ENCODE data around the gene SHLD1.
"Not testable (repeated sequence)": the region's sequence is repeated elsewhere in the genome, so short reads cannot be mapped to it uniquely, and the experiment has no call there.

Gene SHLD1

DNA sequence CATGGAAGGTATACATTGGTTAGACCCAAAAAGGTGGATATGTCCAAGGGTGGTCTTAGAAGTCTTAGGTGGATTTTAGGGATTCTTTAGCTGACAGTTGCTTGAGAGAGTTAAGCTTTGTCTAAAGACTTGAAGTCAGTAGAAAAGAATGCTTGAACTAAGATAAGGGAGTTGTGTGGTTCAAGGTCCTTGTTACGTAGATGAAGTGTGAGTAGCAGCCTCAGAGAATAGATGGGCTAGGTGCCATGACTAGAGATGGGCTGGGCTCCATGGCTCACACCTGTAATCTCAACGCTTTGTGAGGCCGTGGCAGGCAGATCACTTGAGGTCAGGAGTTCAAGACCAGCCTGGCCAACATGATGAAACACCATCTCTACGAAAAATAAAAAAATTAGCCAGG is 1.7 kb downstream of the SHLD1 start:
- Mint-ChIP-seq H3K27ac (no peak overlapping the region), H3K36me3 (ENCODE audit: low read depth) (peaks cover 4% of the 10 kb centered on the region), H3K4me3 (peak overlapping the region; percentile 87), H3K27me3 (no peaks in the 10 kb centered on the region), H3K4me1 (ENCODE audit: low read depth) (peaks cover 22% of the 10 kb centered on the region), H3K9me3 (no peaks in the 10 kb centered on the region)

DNA sequence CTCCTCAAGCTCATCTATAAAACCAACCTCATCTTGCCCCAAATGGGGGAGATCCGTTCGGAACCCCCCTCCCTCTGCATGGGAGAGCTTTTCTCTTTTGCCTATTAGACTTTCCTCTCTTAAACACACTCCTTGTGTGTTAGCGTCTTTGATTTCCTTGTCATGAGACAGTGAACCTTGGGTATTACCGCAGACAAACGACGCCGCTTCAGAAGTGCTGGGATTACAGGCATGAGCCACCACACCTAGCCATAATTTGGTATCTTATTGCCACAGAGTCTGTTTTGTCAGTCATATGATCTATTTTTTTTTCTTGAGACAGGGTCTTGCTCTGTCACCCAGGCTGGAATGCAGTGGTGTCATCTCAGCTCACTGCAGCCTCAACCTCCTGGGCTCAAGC is 3.6 kb downstream of the SHLD1 start:
- no peak overlapping the region for H3K4me3 Mint-ChIP-seq
- H3K9me3 Mint-ChIP-seq, result no peaks in the 10 kb centered on the region
- H3K4me1 Mint-ChIP-seq (ENCODE audit: low read depth), result peaks cover 22% of the 10 kb centered on the region
- H3K27ac Mint-ChIP-seq, result no peak overlapping the region
- H3K36me3 Mint-ChIP-seq (ENCODE audit: low read depth), result peaks cover 12% of the 10 kb centered on the region
- no peaks in the 10 kb centered on the region for H3K27me3 Mint-ChIP-seq

- peaks cover 27% of the 10 kb centered on the region for H3K4me1 Mint-ChIP-seq (ENCODE audit: low read depth)
- H3K27me3 Mint-ChIP-seq, result no peaks in the 10 kb centered on the region
- peaks cover 29% of the 10 kb centered on the region for H3K36me3 Mint-ChIP-seq (ENCODE audit: low read depth)
These were observed 7.7 kb downstream of the SHLD1 start for GRCh38 chr20:5757949-5758348.

DNA sequence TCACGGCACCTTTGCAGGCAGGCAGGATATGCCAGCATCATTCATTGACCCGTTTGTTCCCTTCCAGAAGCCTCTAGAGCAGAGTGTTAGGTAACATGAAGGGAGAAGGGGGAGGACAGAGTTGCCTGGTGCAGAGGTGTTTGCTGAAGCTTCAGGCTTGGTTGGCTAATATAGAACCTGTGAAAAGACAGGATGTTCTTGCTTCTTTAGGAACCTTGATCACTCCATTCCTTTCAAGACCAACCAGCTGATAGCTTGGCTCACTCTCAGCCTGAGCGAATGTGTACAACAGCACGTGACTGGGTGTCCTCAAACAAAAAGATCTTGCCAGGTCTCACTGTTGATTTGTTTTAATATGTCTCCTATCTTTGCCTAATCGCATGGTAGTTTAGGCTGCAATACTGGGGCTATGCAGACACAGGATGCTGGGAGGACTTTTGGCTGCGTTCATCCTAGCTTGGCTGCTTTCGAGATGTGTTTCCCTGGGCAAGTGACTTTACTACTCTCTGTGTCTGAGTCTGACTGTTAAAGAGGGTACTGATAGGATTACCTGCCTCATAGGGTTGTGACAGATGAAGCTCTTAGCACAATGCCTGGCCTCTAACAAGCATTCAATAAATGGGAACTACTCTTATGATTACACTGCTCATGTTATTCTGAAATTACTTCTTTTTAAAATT is 16.0 kb downstream of the SHLD1 start:
- Mint-ChIP-seq H3K9me3 (no peaks in the 10 kb centered on the region), H3K36me3 (ENCODE audit: low read depth) (peaks cover 19% of the 10 kb centered on the region), H3K27me3 (no peaks in the 10 kb centered on the region), H3K4me1 (ENCODE audit: low read depth) (peaks cover 30% of the 10 kb centered on the region), H3K4me3 (no peak overlapping the region), H3K27ac (no peak overlapping the region)

More at GRCh38 chr20:5757949-5758348, 7.7 kb downstream of the SHLD1 start:
- H3K9me3 Mint-ChIP-seq, result no peaks in the 10 kb centered on the region
- H3K4me3 Mint-ChIP-seq, result no peak overlapping the region
- H3K27ac Mint-ChIP-seq, result no peak overlapping the region

DNA sequence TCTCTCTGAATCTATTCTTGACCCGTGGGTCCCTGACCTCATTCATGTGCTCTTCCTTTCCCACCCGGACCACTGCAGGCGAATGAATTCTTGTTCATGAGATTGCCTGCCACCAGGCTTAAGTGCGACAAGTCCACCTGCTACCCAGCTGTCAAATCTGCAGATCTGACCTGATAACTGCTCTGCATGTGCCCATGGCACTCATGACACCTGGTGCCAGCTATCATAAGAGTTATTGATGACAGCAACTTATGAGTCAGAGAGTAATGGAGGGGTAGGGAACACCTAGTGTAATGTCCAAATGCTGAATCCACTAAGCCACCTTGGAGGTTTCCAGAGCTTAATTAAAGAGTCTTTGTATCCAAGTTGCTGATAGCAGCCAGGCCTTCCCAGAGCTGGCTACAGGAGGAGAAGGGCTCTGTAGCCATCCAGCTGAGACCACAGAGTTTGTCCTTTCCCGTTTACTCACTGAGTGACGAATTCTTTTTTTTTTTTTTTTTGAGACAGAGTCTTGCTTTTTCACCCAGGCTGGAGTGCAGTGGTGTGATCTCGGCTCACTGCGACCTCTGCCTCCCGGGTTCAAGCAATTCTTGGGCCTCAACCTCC is 17.4 kb downstream of the SHLD1 start:
- Mint-ChIP-seq H3K4me3 (no peak overlapping the region), H3K27me3 (no peaks in the 10 kb centered on the region), H3K4me1 (ENCODE audit: low read depth) (peaks cover 29% of the 10 kb centered on the region), H3K27ac (no peak overlapping the region), H3K9me3 (no peaks in the 10 kb centered on the region), H3K36me3 (ENCODE audit: low read depth) (peaks cover 22% of the 10 kb centered on the region)

- peaks cover 21% of the 10 kb centered on the region for H3K4me1 Mint-ChIP-seq (ENCODE audit: low read depth)
- H3K9me3 Mint-ChIP-seq, result no peaks in the 10 kb centered on the region
- H3K4me3 Mint-ChIP-seq, result no peak overlapping the region
- H3K27me3 Mint-ChIP-seq, result no peaks in the 10 kb centered on the region
- H3K27ac Mint-ChIP-seq, result peak overlapping the region; percentile 29
- peaks cover 45% of the 10 kb centered on the region for H3K36me3 Mint-ChIP-seq (ENCODE audit: low read depth)
These were observed 20.2 kb downstream of the SHLD1 start for GRCh38 chr20:5770231-5770986.

DNA sequence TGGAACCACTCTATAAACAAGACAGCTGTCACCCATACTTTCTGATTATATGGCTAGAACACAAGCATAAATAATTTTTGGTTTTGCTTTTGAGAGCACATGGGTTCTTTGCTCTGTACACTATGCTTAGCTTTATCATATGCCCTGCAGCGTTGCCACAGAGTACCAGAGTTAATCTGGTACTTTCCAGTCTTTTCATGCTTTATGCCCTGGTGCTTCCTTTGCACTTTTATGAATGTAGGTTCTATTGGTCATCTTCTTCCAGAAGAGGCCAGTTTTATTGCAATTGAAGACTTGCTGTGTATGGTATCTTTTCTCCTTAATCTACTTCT is 20.8 kb downstream of the SHLD1 start:
- Mint-ChIP-seq H3K27ac (peak overlapping the region; percentile 29), H3K9me3 (no peaks in the 10 kb centered on the region), H3K36me3 (ENCODE audit: low read depth) (peaks cover 45% of the 10 kb centered on the region), H3K4me1 (ENCODE audit: low read depth) (peaks cover 21% of the 10 kb centered on the region), H3K4me3 (no peak overlapping the region), H3K27me3 (no peaks in the 10 kb centered on the region)

- H3K27ac Mint-ChIP-seq, result no peak overlapping the region
- H3K36me3 Mint-ChIP-seq (ENCODE audit: low read depth), result peaks cover 40% of the 10 kb centered on the region
- H3K4me1 Mint-ChIP-seq (ENCODE audit: low read depth), result peaks cover 21% of the 10 kb centered on the region
- H3K27me3 Mint-ChIP-seq, result no peaks in the 10 kb centered on the region
- H3K9me3 Mint-ChIP-seq, result no peaks in the 10 kb centered on the region
- no peak overlapping the region for H3K4me3 Mint-ChIP-seq
These were observed 22.5 kb downstream of the SHLD1 start for GRCh38 chr20:5772704-5773103.

GRCh38 chr20:5773589-5773988 is 23.4 kb downstream of the SHLD1 start:
- peaks cover 40% of the 10 kb centered on the region for H3K36me3 Mint-ChIP-seq (ENCODE audit: low read depth)
- H3K9me3 Mint-ChIP-seq, result no peaks in the 10 kb centered on the region
- H3K27ac Mint-ChIP-seq, result no peak overlapping the region
- no peaks in the 10 kb centered on the region for H3K27me3 Mint-ChIP-seq
- H3K4me1 Mint-ChIP-seq (ENCODE audit: low read depth), result peaks cover 21% of the 10 kb centered on the region
- H3K4me3 Mint-ChIP-seq, result no peak overlapping the region

GRCh38 chr20:5776077-5776476 is 25.9 kb downstream of the SHLD1 start:
- H3K27me3 Mint-ChIP-seq, result no peaks in the 10 kb centered on the region
- no peak overlapping the region for H3K4me3 Mint-ChIP-seq
- H3K27ac Mint-ChIP-seq, result no peak overlapping the region
- no peaks in the 10 kb centered on the region for H3K9me3 Mint-ChIP-seq
- H3K4me1 Mint-ChIP-seq (ENCODE audit: low read depth), result peaks cover 11% of the 10 kb centered on the region
- peaks cover 45% of the 10 kb centered on the region for H3K36me3 Mint-ChIP-seq (ENCODE audit: low read depth)

DNA sequence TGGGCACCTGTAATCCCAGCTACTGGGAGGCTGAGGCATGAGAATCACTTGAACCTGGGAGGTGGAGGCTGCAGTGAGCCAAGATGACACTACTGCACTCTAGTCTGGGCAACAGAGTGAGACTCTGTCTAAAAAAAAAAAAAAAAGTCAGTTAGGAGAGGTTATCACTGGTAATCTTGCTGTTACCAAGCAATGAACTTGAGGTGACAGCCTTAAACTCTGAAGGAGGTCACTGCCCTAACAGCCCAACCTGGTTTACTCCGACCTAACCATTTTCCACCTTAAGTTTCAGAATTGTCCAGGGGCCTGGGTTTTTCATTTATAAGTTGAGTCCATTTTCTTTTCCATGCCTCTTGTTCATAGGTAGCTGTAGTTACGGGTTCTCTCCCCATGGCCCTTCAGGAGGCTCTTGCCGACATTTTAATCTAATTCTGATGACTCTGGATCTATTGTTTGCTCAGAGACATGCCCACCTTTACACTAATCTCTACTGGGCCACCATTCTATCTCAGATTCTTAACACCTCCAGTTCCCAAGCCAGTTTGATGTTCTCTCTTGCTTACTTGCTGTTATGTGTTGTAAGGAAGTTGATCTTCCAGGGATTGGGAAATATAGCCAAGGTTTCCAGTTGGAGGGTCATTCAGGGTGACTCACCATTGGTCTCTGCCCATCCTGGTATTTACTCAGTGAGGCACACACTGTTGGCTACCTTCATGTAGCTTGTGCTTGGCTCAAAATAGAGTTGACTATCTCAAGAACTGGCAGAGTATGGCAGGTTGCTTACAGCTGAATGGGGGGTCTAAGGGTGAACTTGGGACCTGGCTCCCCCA is 29.1 kb downstream of the SHLD1 start:
- Mint-ChIP-seq H3K36me3 (ENCODE audit: low read depth) (peaks cover 29% of the 10 kb centered on the region), H3K9me3 (no peaks in the 10 kb centered on the region), H3K27me3 (no peaks in the 10 kb centered on the region), H3K4me1 (ENCODE audit: low read depth) (peaks cover 6% of the 10 kb centered on the region), H3K27ac (peak overlapping the region; percentile 43), H3K4me3 (no peak overlapping the region)

- no peak overlapping the region for H3K27ac Mint-ChIP-seq
- H3K27me3 Mint-ChIP-seq, result no peaks in the 10 kb centered on the region
- no peak overlapping the region for H3K4me3 Mint-ChIP-seq
- H3K4me1 Mint-ChIP-seq (ENCODE audit: low read depth), result peaks cover 6% of the 10 kb centered on the region
- H3K9me3 Mint-ChIP-seq, result no peaks in the 10 kb centered on the region
- peaks cover 26% of the 10 kb centered on the region for H3K36me3 Mint-ChIP-seq (ENCODE audit: low read depth)
These were observed 30.6 kb downstream of the SHLD1 start for GRCh38 chr20:5780846-5781217.

GRCh38 chr20:5781367-5781766 is 31.2 kb downstream of the SHLD1 start:
- not testable (repeated sequence) for H3K9me3 Mint-ChIP-seq; H3K4me3 Mint-ChIP-seq; H3K27ac Mint-ChIP-seq; H3K27me3 Mint-ChIP-seq; H3K4me1 Mint-ChIP-seq (ENCODE audit: low read depth)
- H3K36me3 Mint-ChIP-seq (ENCODE audit: low read depth), result peaks cover 26% of the 10 kb centered on the region

GRCh38 chr20:5781798-5782750 is 31.9 kb downstream of the SHLD1 start:
- no peak overlapping the region for H3K4me3 Mint-ChIP-seq
- H3K9me3 Mint-ChIP-seq, result no peaks in the 10 kb centered on the region
- H3K36me3 Mint-ChIP-seq (ENCODE audit: low read depth), result peaks cover 26% of the 10 kb centered on the region
- H3K4me1 Mint-ChIP-seq (ENCODE audit: low read depth), result peaks cover 6% of the 10 kb centered on the region
- no peaks in the 10 kb centered on the region for H3K27me3 Mint-ChIP-seq
- H3K27ac Mint-ChIP-seq, result no peak overlapping the region

All from stimulated activated naive CD8-positive, alpha-beta T cell treated with anti-CD3 and anti-CD28 coated beads, Interleukin-15, Interleukin-2, amounts not matched to agents 100 ng/mL and 50 ng/mL, for 24 hours (primary cell).